ENCODE data around the gene HNRNPH3. TPM values are rescaled to one million over a fixed set of nuclear protein-coding genes. Genes with fewer than 3 reads are reported as not detected.

Gene HNRNPH3
- polyA plus RNA-seq, 3 donors = 36.6 to 86.0 (median 71.6) TPM

- no peaks in the 10 kb centered on the region for H3K27me3 ChIP-seq (ENCODE audit: control insufficient read depth in 2 of 2, insufficient read depth in 2 of 2, low read length in 2 of 2)
- H3K36me3 ChIP-seq (replicated peaks in 1 of 2; ENCODE audit: control insufficient read depth in 1 of 2, insufficient read depth in 2 of 2, low read length in 2 of 2) = no peaks in the 10 kb centered on the region
- Mint-ChIP-seq H3K27me3 (ENCODE audit: low read depth in 3 of 3) (no peaks in the 10 kb centered on the region), H3K4me3 (peak overlapping the region; percentile 98 to 99), H3K9me3 (peaks cover 0 to 2% (median 0%) of the 10 kb centered on the region in 7 donors), H3K4me1 (peaks cover 50% of the 10 kb centered on the region), H3K27ac (peak overlapping the region; percentile 97 to 100 (median 99)), H3K36me3 (peaks cover under 1 to 2% of the 10 kb centered on the region in 2 donors)
- peak overlapping the region; percentile 93 for H3K9ac ChIP-seq (ENCODE audit: insufficient read depth, low read length, poor library complexity, severe bottlenecking)
- H2AFZ ChIP-seq (ENCODE audit: insufficient read depth, low read depth, low read length, poor library complexity, severe bottlenecking) = peak overlapping the region; percentile 85
- peak overlapping the region; percentile 74 for H3K4me2 ChIP-seq (replicated peaks; ENCODE audit: extremely low read depth, low read length, poor library complexity, severe bottlenecking)
- 33% methylated on average over 21 of the region's 29 CpGs for WGBS (ENCODE audit: insufficient coverage)
- H3K4me1 ChIP-seq (ENCODE audit: control insufficient read depth in 1 of 2, insufficient read depth in 2 of 2, low read length in 2 of 2) = peaks cover 54 to 73% of the 10 kb centered on the region in 2 donors
- peaks cover 58% of the 10 kb centered on the region for H3K79me2 ChIP-seq (ENCODE audit: insufficient read depth, low read length)
- peak overlapping the region; percentile 90 to 94 for H3K27ac ChIP-seq (ENCODE audit: low read depth in 1 of 2, low read length in 2 of 2)
- DNase-seq = peak in 1 of 3 donors; percentile 11
- no peak for TF ChIP-seq CTCF (IDR thresholded peaks at IDR 0.05)
- peak overlapping the region; percentile 88 to 98 (median 94) for H3K4me3 ChIP-seq (replicated peaks in 1 of 3; ENCODE audit: low read depth in 2 of 3, low read length in 3 of 3)
- H4K20me1 ChIP-seq (ENCODE audit: insufficient read depth, low read length) = peaks cover 31% of the 10 kb centered on the region
- H3K9me3 ChIP-seq (replicated peaks in 1 of 2; ENCODE audit: control insufficient read depth in 1 of 2, insufficient read depth in 1 of 2, low read length in 2 of 2) = no peaks in the 10 kb centered on the region
- intact Hi-C loops (cut with micrococcal nuclease) = loop anchor here (5.0 to 10.0 kb wide), 5 partner anchors 254 to 569 kb away; partner anchors contain the start of genes HERC4 (in 1 of the 2) and SIRT1 (in 1 of the 2)
These were observed 911 bp upstream of the HNRNPH3 start for GRCh38 chr10:68330852-68331454.

GRCh38 chr10:68332259-68333057 lies 594 bp downstream of the HNRNPH3 start, which contains the start of gene PBLD:
Gene PBLD, minus strand, starts transcription at chr10:68332928. Its CDS starts 26,084 bp downstream, at chr10:68306844.
- H3K4me3 ChIP-seq (replicated peaks in 1 of 3; ENCODE audit: low read depth in 2 of 3, low read length in 3 of 3) = peak within 1 kb of the TSS; percentile 88 to 98 (median 94)
- peaks cover 63% of the 10 kb centered on the region for H3K4me1 Mint-ChIP-seq
- peak within 1 kb of the TSS; percentile 98 to 99 for H3K4me3 Mint-ChIP-seq
- peaks cover 63 to 82% of the 10 kb centered on the region in 2 donors for H3K4me1 ChIP-seq (ENCODE audit: control insufficient read depth in 1 of 2, insufficient read depth in 2 of 2, low read length in 2 of 2)
- peaks cover 4% of the 10 kb centered on the region in 2 donors for H3K36me3 Mint-ChIP-seq
- peaks cover 46% of the 10 kb centered on the region for H4K20me1 ChIP-seq (ENCODE audit: insufficient read depth, low read length)
- DNase-seq = peak; percentile 45 to 59 (median 54)
- H3K4me2 ChIP-seq (replicated peaks; ENCODE audit: extremely low read depth, low read length, poor library complexity, severe bottlenecking) = peak within 1 kb of the TSS; percentile 74
- H3K9me3 Mint-ChIP-seq = peaks cover 0 to 2% (median 0%) of the 10 kb centered on the region in 7 donors
- intact Hi-C loops (cut with micrococcal nuclease) = loop anchor here (5.0 to 10.0 kb wide), 5 partner anchors 255 to 570 kb away; partner anchors contain the start of genes HERC4 (in 1 of the 2) and SIRT1 (in 1 of the 2)
- no peaks in the 10 kb centered on the region for H3K9me3 ChIP-seq (replicated peaks in 1 of 2; ENCODE audit: control insufficient read depth in 1 of 2, insufficient read depth in 1 of 2, low read length in 2 of 2)
- H3K9ac ChIP-seq (ENCODE audit: insufficient read depth, low read length, poor library complexity, severe bottlenecking) = peak within 1 kb of the TSS; percentile 93
- H3K27me3 Mint-ChIP-seq (ENCODE audit: low read depth in 3 of 3) = no peaks in the 10 kb centered on the region
- peak within 1 kb of the TSS; percentile 97 to 100 (median 99) for H3K27ac Mint-ChIP-seq
- H3K36me3 ChIP-seq (replicated peaks in 1 of 2; ENCODE audit: control insufficient read depth in 1 of 2, insufficient read depth in 2 of 2, low read length in 2 of 2) = peaks cover 0 to 2% of the 10 kb centered on the region in 2 donors
- H2AFZ ChIP-seq (ENCODE audit: insufficient read depth, low read depth, low read length, poor library complexity, severe bottlenecking) = peak within 1 kb of the TSS; percentile 85
- H3K79me2 ChIP-seq (ENCODE audit: insufficient read depth, low read length) = peaks cover 73% of the 10 kb centered on the region
- peak within 1 kb of the TSS; percentile 90 to 94 for H3K27ac ChIP-seq (ENCODE audit: low read depth in 1 of 2, low read length in 2 of 2)
- peak; percentile 34 for TF ChIP-seq CTCF (IDR thresholded peaks at IDR 0.05)
- 0% methylated on average over 33 of the region's 51 CpGs for WGBS (ENCODE audit: insufficient coverage)
- H3K27me3 ChIP-seq (ENCODE audit: control insufficient read depth in 2 of 2, insufficient read depth in 2 of 2, low read length in 2 of 2) = no peaks in the 10 kb centered on the region
